HepG2 (cell line): ENCODE measurements around the gene NUFIP1. TPM values are rescaled to one million over a fixed set of nuclear protein-coding genes. Genes with fewer than 3 reads are reported as not detected.

Source experiments
- ATF4 ChIP-seq, 2 experiments: fragments of 450-650 bp in 1 of 2; sonication (generic) in 1 of 2; formaldehyde crosslinking; IDR thresholded peaks; 2 replicates each; pipeline versions ENCODE4 v1.5.0 to v1.8.0; 2020 to 2022; ENCODE audit warnings: mild to moderate bottlenecking in 1 of 2, missing genetic modification reagents in 1 of 2
- CBX1 ChIP-seq: IDR thresholded peaks from one replicate; pipeline ENCODE4 v1.6.1; 2016; ENCODE audit warnings: antibody characterized with exemption, low read depth
- CSRNP1 ChIP-seq: sonication (generic); formaldehyde crosslinking; IDR thresholded peaks from 2 replicates; pipeline ENCODE4 v1.8.1; 2023; ENCODE audit warnings: mild to moderate bottlenecking, missing genetic modification reagents
- ETS1 ChIP-seq: sonication (generic); formaldehyde crosslinking; IDR thresholded peaks from 2 replicates; pipeline ENCODE4 v1.4.0; 2020; ENCODE audit warnings: missing genetic modification reagents
- GABPB1 ChIP-seq: IDR thresholded peaks from 2 replicates; pipeline ENCODE4 v1.6.1; 2016; ENCODE audit warnings: mild to moderate bottlenecking, missing genetic modification reagents, moderate library complexity, missing compliant biosample characterization
- GFI1 ChIP-seq: sonication (generic); formaldehyde crosslinking; IDR thresholded peaks from 2 replicates; pipeline ENCODE4 v1.5.0; 2020; ENCODE audit warnings: missing genetic modification reagents, mild to moderate bottlenecking, borderline replicate concordance
- HINFP ChIP-seq: sonication (generic); formaldehyde crosslinking; IDR thresholded peaks from 2 replicates; pipeline ENCODE4 v1.4.0; 2020; ENCODE audit warnings: low read depth, mild to moderate bottlenecking, missing genetic modification reagents
- HNRNPL ChIP-seq: fragments of 200-400 bp; formaldehyde crosslinking; IDR thresholded peaks from 2 replicates; pipeline ENCODE4 v1.6.1; 2017; ENCODE audit warnings: mild to moderate bottlenecking, low read depth, low read length
- MTF1 ChIP-seq: sonication (generic); formaldehyde crosslinking; IDR thresholded peaks from 2 replicates; pipeline ENCODE4 v1.5.0; 2020; ENCODE audit warnings: missing genetic modification reagents
- NFIC ChIP-seq: IDR thresholded peaks from 2 replicates; pipeline ENCODE4 v1.6.1; 2012; ENCODE audit warnings: mild to moderate bottlenecking, low read length, inconsistent platforms
- RARA ChIP-seq: IDR thresholded peaks from 2 replicates; pipeline ENCODE4 v1.6.1; 2016; ENCODE audit warnings: missing genetic modification reagents, missing compliant biosample characterization
- RFX1 ChIP-seq: fragments of 450-650 bp; IDR thresholded peaks from 2 replicates; pipeline ENCODE4 v1.6.1; 2017
- TFDP1 ChIP-seq: IDR thresholded peaks from 2 replicates; pipeline ENCODE4 v1.6.1; 2016; ENCODE audit warnings: missing compliant biosample characterization, missing genetic modification reagents, borderline replicate concordance
- ZBTB34 ChIP-seq: sonication (generic); formaldehyde crosslinking; IDR thresholded peaks from 2 replicates; pipeline ENCODE4 v1.8.0; 2022; ENCODE audit warnings: mild to moderate bottlenecking, missing genetic modification reagents
- ZBTB7A ChIP-seq: sonication (generic); formaldehyde crosslinking; IDR thresholded peaks from 2 replicates; pipeline ENCODE4 v1.8.0; 2022; ENCODE audit warnings: mild to moderate bottlenecking, missing genetic modification reagents
- ZNF280B ChIP-seq: sonication (generic); formaldehyde crosslinking; IDR thresholded peaks from 2 replicates; pipeline ENCODE4 v1.5.0; 2020; ENCODE audit warnings: missing genetic modification reagents, mild to moderate bottlenecking, borderline replicate concordance
- ZNF616 ChIP-seq: sonication (generic); formaldehyde crosslinking; IDR thresholded peaks from 2 replicates; pipeline ENCODE4 v1.5.0; 2020; ENCODE audit warnings: low read depth, mild to moderate bottlenecking, missing genetic modification reagents
- ZNF747 ChIP-seq: sonication (generic); formaldehyde crosslinking; IDR thresholded peaks from 2 replicates; pipeline ENCODE4 v1.8.1; 2023; ENCODE audit warnings: missing genetic modification reagents, mild to moderate bottlenecking, borderline replicate concordance
- ZNF773 ChIP-seq: sonication (generic); formaldehyde crosslinking; IDR thresholded peaks from 2 replicates; pipeline ENCODE4 v1.4.0; 2020; ENCODE audit warnings: missing genetic modification reagents, borderline replicate concordance
- polyA plus RNA-seq, 8 experiments: library from polyadenylated mRNA; depleted of rRNA in 3 of 8; stranded (reverse) in 7 of 8; unstranded in 1 of 8; fragments of >200 nt; fragmentation: Illumina TruSeq in 4 of 8; extraction: Trizol in 4 of 8; gene quantifications; 2 replicates each; pipeline versions ENCODE4 v1.2.1 to v1.2.3, GENCODE V29; 2011 to 2016; ENCODE audit warnings: low read depth in 4 of 8, missing spikeins in 1 of 8, mixed read lengths in 1 of 8; ENCODE audit not compliant: insufficient read depth in 1 of 8
- total RNA-seq, 5 experiments: library from RNA; depleted of rRNA; stranded (reverse); fragments of >200 nt; fragmentation: Illumina TruSeq; extraction: Trizol; gene quantifications; 2 replicates each; pipeline ENCODE4 v1.2.3, GENCODE V29; 2016; ENCODE audit warnings: low read depth in 1 of 5

NUFIP1 gene
- total and polyA plus RNA-seq, 2 of the 13 experiments (the other 11 are each of a cell fraction or from before 2014, with no cell fraction given), result 1.9 to 10.3 TPM

GRCh38 chr13:44918326-44919103 is 70.8 kb downstream of the NUFIP1 start (continued):
- TF ChIP-seq TFDP1 (CRISPR knock-in tag), result no peak; the same call in 1 of the 2 replicates
- 0 out of 2 replicates have a peak, but pooled peaks have one; percentile 20 for TF ChIP-seq ZNF280B (CRISPR knock-in tag)
- TF ChIP-seq CBX1, result peak; percentile 48
- TF ChIP-seq ZNF616 (CRISPR knock-in tag), result no peak
- TF ChIP-seq ETS1, result no peak
- peak; percentile 65; the same call in 1 of the 2 replicates for TF ChIP-seq ZBTB34 (CRISPR knock-in tag)
- TF ChIP-seq ATF4 (CRISPR knock-in tag; IDR thresholded peaks at IDR 0.05), result 0 out of 4 replicates have a peak, but pooled peaks of 1 of the 2 experiments have one; percentile 6
- peak; percentile 75 for TF ChIP-seq GABPB1 (CRISPR knock-in tag)
- TF ChIP-seq HINFP (CRISPR knock-in tag), result no peak
- no peak for TF ChIP-seq MTF1
- peak; percentile 33; the same call in 1 of the 2 replicates for TF ChIP-seq RARA
- no peak for TF ChIP-seq GFI1 (CRISPR knock-in tag)
- TF ChIP-seq HNRNPL, result 0 out of 2 replicates have a peak, but pooled peaks have one; percentile 34
- TF ChIP-seq ZNF747 (CRISPR knock-in tag), result no peak
- TF ChIP-seq ZNF773, result no peak
- no peak for TF ChIP-seq RFX1
- 0 out of 2 replicates have a peak, but pooled peaks have one; percentile 11 for TF ChIP-seq NFIC
- TF ChIP-seq CSRNP1 (CRISPR knock-in tag), result peak; percentile 81; the same call in 1 of the 2 replicates
- no peak for TF ChIP-seq ZBTB7A (CRISPR knock-in tag)
